ENCODE data around the gene EIPR1. TPM values are rescaled to one million over a fixed set of nuclear protein-coding genes. Genes with fewer than 3 reads are reported as not detected.

Gene EIPR1
- total RNA-seq, 1 experiment from 2014 or later, result 27.8 TPM

DNA sequence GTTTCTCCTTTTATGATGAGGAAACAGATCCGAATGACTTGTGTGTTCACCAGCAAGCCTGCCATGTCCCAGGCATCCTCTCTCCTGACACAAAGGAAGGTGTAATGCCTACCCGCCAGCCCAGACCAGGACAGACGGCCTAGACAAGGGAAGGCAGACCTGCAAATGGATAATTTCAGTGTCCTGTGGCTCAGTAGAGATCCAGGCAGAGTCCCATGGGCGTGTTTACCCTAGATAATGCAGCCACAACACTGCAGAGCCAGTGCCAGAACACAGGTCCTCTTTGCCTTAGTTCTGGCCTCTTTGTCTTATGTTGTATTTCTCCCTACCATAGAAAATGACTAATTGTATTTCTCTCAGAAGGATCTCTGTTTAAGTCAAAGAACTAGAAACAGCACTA, 14.6 kb upstream of the EIPR1 start:
- peaks cover 51 to 74% (median 68%) of the 10 kb centered on the region in 3 experiments for H3K36me3 Mint-ChIP-seq (ENCODE audit: insufficient read depth in 1 of 3, low read depth in 3 of 3)
- no peak overlapping the region for H2BK20ac ChIP-seq (ENCODE audit: low read depth, low read length, poor library complexity, severe bottlenecking)
- DNase-seq, result no peak
- H3K4ac ChIP-seq (ENCODE audit: low read depth, low read length), result no peak overlapping the region
- no peak overlapping the region for H3K18ac ChIP-seq (ENCODE audit: insufficient read length, low read depth, low read length)
- no peak overlapping the region for H4K8ac ChIP-seq (replicated peaks; ENCODE audit: insufficient read length, low read depth, low read length)
- H3K23ac ChIP-seq (ENCODE audit: insufficient read length, low read depth, low read length), result no peak overlapping the region
- H3K23me2 ChIP-seq (ENCODE audit: insufficient read length, low read depth, low read length, poor library complexity, severe bottlenecking), result no peaks in the 10 kb centered on the region
- H3K79me2 ChIP-seq (ENCODE audit: insufficient read depth, low read length), result no peaks in the 10 kb centered on the region
- H3K4me1 Mint-ChIP-seq, result no peaks in the 10 kb centered on the region
- no peak overlapping the region for H3K27ac ChIP-seq (ENCODE audit: insufficient read length, low read depth, low read length)
- no peaks in the 10 kb centered on the region for H3K9me3 ChIP-seq (ENCODE audit: control insufficient read depth, low read depth, low read length)
- H2BK15ac ChIP-seq (ENCODE audit: low read depth, low read length), result no peak overlapping the region
- H3K27ac Mint-ChIP-seq, result no peak overlapping the region
- no peak overlapping the region for H3K4me3 Mint-ChIP-seq
- no peak overlapping the region for H2AFZ ChIP-seq (ENCODE audit: low read length)
- TF ChIP-seq, protein P1, sequence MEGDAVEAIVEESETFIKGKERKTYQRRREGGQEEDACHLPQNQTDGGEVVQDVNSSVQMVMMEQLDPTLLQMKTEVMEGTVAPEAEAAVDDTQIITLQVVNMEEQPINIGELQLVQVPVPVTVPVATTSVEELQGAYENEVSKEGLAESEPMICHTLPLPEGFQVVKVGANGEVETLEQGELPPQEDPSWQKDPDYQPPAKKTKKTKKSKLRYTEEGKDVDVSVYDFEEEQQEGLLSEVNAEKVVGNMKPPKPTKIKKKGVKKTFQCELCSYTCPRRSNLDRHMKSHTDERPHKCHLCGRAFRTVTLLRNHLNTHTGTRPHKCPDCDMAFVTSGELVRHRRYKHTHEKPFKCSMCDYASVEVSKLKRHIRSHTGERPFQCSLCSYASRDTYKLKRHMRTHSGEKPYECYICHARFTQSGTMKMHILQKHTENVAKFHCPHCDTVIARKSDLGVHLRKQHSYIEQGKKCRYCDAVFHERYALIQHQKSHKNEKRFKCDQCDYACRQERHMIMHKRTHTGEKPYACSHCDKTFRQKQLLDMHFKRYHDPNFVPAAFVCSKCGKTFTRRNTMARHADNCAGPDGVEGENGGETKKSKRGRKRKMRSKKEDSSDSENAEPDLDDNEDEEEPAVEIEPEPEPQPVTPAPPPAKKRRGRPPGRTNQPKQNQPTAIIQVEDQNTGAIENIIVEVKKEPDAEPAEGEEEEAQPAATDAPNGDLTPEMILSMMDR (conservative IDR thresholded peaks at IDR 0.05), result no peak
- H4K5ac ChIP-seq (ENCODE audit: insufficient read length, low read depth, low read length), result no peak overlapping the region
- H2BK120ac ChIP-seq (ENCODE audit: low read depth, low read length, poor library complexity, severe bottlenecking), result no peak overlapping the region
- no peaks in the 10 kb centered on the region for H3K27me3 Mint-ChIP-seq (ENCODE audit: low read depth)
- H3K56ac ChIP-seq (ENCODE audit: insufficient read length, low read depth, low read length), result no peak overlapping the region
- H3K27me3 ChIP-seq (ENCODE audit: insufficient read depth, low read length), result no peaks in the 10 kb centered on the region
- H2AK5ac ChIP-seq (ENCODE audit: insufficient read length, low read length), result no peak overlapping the region
- no peak overlapping the region for H2BK12ac ChIP-seq (ENCODE audit: insufficient read length, low read depth, low read length)
- WGBS (ENCODE audit: extremely low coverage, insufficient read length, low lambda C conversion rate), result no CpG with 5 or more reads among the region's 4 CpGs
- H3K9me3 Mint-ChIP-seq, result peaks cover 19 to 24% of the 10 kb centered on the region in 2 experiments
- H3K4me2 ChIP-seq (ENCODE audit: insufficient read depth, insufficient read length, low read length), result no peak overlapping the region
- no peak overlapping the region for H3K9ac ChIP-seq (ENCODE audit: extremely low read depth, insufficient read length, low read length)
- no peak overlapping the region for H3K14ac ChIP-seq (ENCODE audit: insufficient read depth, low read length)
- H3K4me1 ChIP-seq (ENCODE audit: insufficient read depth, low read length), result no peaks in the 10 kb centered on the region
- H4K20me1 ChIP-seq (ENCODE audit: control insufficient read depth, insufficient read depth, insufficient read length), result no peaks in the 10 kb centered on the region
- H2BK5ac ChIP-seq (ENCODE audit: insufficient read length, low read length), result no peak overlapping the region
- H4K91ac ChIP-seq (ENCODE audit: insufficient read length, low read depth, low read length), result no peak overlapping the region
- no peaks in the 10 kb centered on the region for H3K79me1 ChIP-seq (ENCODE audit: insufficient read depth, low read depth, low read length, poor library complexity, severe bottlenecking)
- no peak overlapping the region for H3T11ph ChIP-seq (ENCODE audit: low read length)
